HepG2 (cell line): ENCODE measurements around the gene MED28. TPM values are rescaled to one million over a fixed set of nuclear protein-coding genes. Genes with fewer than 3 reads are reported as not detected.

Source experiments
- ATAC-seq: fragments of 200-7000 bp; cut with Tn5 transposase; 3 replicates; pipeline ENCODE4 v1.9.1; 2020; ENCODE audit warnings: mild to moderate bottlenecking, moderate library complexity
- BruUV-seq: library from RNA; stranded (reverse); fragments of 400-500 nt; replicated peaks from 2 replicates; lab custom pipeline; 2021; lab: Mats Ljungman, UMichigan
- CTCF ChIA-PET: fragments of 300-600 bp; formaldehyde crosslinking; extraction: SDS; loops from one replicate; lab custom pipeline; 2021; ENCODE audit warnings: low total read pairs, inconsistent platforms, low intra/inter-chr PET ratio; lab: Yijun Ruan, JAX
- POLR2A ChIA-PET: fragments of 350-600 bp; sonication (Branson Sonifier 250); formaldehyde crosslinking; loops from one replicate; lab custom pipeline; 2020; ENCODE audit warnings: antibody characterized with exemption, inconsistent platforms; lab: Yijun Ruan, JAX
- DNase-seq: peaks from one replicate; pipeline ENCODE4 v3.0.0-alpha.2; 2015; ENCODE audit warnings: low spot score
- FAIRE-seq: peaks from 3 replicates; lab custom pipeline; 2011; peaks lifted over from hg19 to GRCh38; lab: Jason Lieb, UNC
- H2AFZ ChIP-seq: one replicate; pipeline ENCODE4 v1.6.1; 2011; ENCODE audit warnings: low read length, inconsistent platforms
- H3K27ac ChIP-seq: fragments of 300-600 bp; 3 replicates; pipeline ENCODE4 v1.8.0; 2011; ENCODE audit warnings: mixed run types, mild to moderate bottlenecking, mixed read lengths, low read length, inconsistent platforms; ENCODE audit not compliant: insufficient read depth; ENCODE audit errors: extremely low read length
- H3K27me3 ChIP-seq, 2 experiments: fragments of 200-600 bp in 1 of 2; 2 replicates in 1 of 2; 3 replicates in 1 of 2; pipeline versions ENCODE4 v1.6.0 to v1.8.0; 2011; ENCODE audit warnings: low read length in 2 of 2, mild to moderate bottlenecking in 2 of 2, moderate library complexity in 2 of 2, inconsistent platforms in 1 of 2; ENCODE audit not compliant: insufficient read depth in 2 of 2, control insufficient read depth in 1 of 2
- H3K36me3 ChIP-seq, 2 experiments: fragments of 200-600 bp in 1 of 2; replicated peaks in 1 of 2; 2 replicates in 1 of 2; 3 replicates in 1 of 2; pipeline versions ENCODE4 v1.5.1 to v1.8.0; 2011; ENCODE audit warnings: low read length in 2 of 2, inconsistent platforms in 1 of 2; ENCODE audit not compliant: insufficient read depth in 2 of 2, control insufficient read depth in 1 of 2
- H3K4me1 ChIP-seq: 2 replicates; pipeline ENCODE4 v1.5.1; 2012; ENCODE audit warnings: low read length, inconsistent platforms; ENCODE audit not compliant: insufficient read depth
- H3K4me2 ChIP-seq: 2 replicates; pipeline ENCODE4 v1.6.0; 2011; ENCODE audit warnings: low read depth, low read length, inconsistent platforms
- H3K4me3 ChIP-seq, 3 experiments: fragments of 200-600 bp in 1 of 3; sonication (generic), shearing (Covaris generic) in 1 of 3; replicated peaks in 1 of 3; 2 replicates each; pipeline ENCODE4 v1.5.1; 2011 to 2016; ENCODE audit warnings: low read length in 3 of 3, inconsistent platforms in 2 of 3, low read depth in 2 of 3, mild to moderate bottlenecking in 2 of 3, control low read depth in 1 of 3, mixed read lengths in 1 of 3; ENCODE audit not compliant: insufficient read depth in 1 of 3
- H3K79me2 ChIP-seq: one replicate; pipeline ENCODE4 v1.6.1; 2011; ENCODE audit warnings: low read length, inconsistent platforms; ENCODE audit not compliant: insufficient read depth
- H3K9ac ChIP-seq: 2 replicates; pipeline ENCODE4 v1.6.0; 2011; ENCODE audit warnings: mild to moderate bottlenecking, low read depth, low read length, inconsistent platforms; ENCODE audit not compliant: insufficient read depth
- H3K9me3 ChIP-seq: 2 replicates; pipeline ENCODE4 v1.5.1; 2012; ENCODE audit warnings: mild to moderate bottlenecking, low read length
- H4K20me1 ChIP-seq: 2 replicates; pipeline ENCODE4 v1.6.0; 2011; ENCODE audit warnings: inconsistent platforms, mild to moderate bottlenecking, low read length, moderate library complexity; ENCODE audit not compliant: insufficient read depth
- ARID2 ChIP-seq: sonication (generic); formaldehyde crosslinking; IDR thresholded peaks from 2 replicates; pipeline ENCODE4 v1.8.1; 2022; ENCODE audit warnings: mild to moderate bottlenecking, missing genetic modification reagents, borderline replicate concordance
- CBX2 ChIP-seq, 2 experiments: fragments of 200-600 bp in 1 of 2; sonication (generic); formaldehyde crosslinking in 1 of 2; IDR thresholded peaks; 2 replicates each; pipeline versions ENCODE4 v1.7.0 to v1.8.1; 2018 to 2022; ENCODE audit warnings: low read depth in 2 of 2, low read length in 1 of 2, mild to moderate bottlenecking in 1 of 2, missing genetic modification reagents in 1 of 2
- EED ChIP-seq: sonication (generic); formaldehyde crosslinking; IDR thresholded peaks from 2 replicates; pipeline ENCODE4 v1.5.0; 2020; ENCODE audit warnings: mild to moderate bottlenecking, missing genetic modification reagents
- KLF16 ChIP-seq, 2 experiments: sonication (generic) in 1 of 2; formaldehyde crosslinking in 1 of 2; IDR thresholded peaks; 2 replicates each; pipeline versions ENCODE4 v1.6.1 to v1.8.0; 2016 to 2023; ENCODE audit warnings: missing genetic modification reagents in 2 of 2, missing compliant biosample characterization in 1 of 2
- PAF1 ChIP-seq: IDR thresholded peaks from 2 replicates; pipeline ENCODE4 v1.6.1; 2016; ENCODE audit warnings: missing genetic modification reagents, missing compliant biosample characterization
- SATB2 ChIP-seq: sonication (generic); formaldehyde crosslinking; IDR thresholded peaks from 2 replicates; pipeline ENCODE4 v1.5.0; 2020; ENCODE audit warnings: missing genetic modification reagents
- SYNCRIP ChIP-seq: fragments of 200-400 bp; formaldehyde crosslinking; IDR thresholded peaks from 2 replicates; pipeline ENCODE4 v1.6.1; 2018; ENCODE audit warnings: mild to moderate bottlenecking, low read depth, low read length; ENCODE audit not compliant: insufficient read depth
- ZNF549 ChIP-seq: sonication (generic); formaldehyde crosslinking; IDR thresholded peaks from 2 replicates; pipeline ENCODE4 v1.5.0; 2020; ENCODE audit warnings: missing genetic modification reagents
- ZNF558 ChIP-seq: sonication (generic); formaldehyde crosslinking; IDR thresholded peaks from 2 replicates; pipeline ENCODE4 v1.9.0; 2022; ENCODE audit warnings: mild to moderate bottlenecking, missing genetic modification reagents, borderline replicate concordance
- ZNF598 ChIP-seq: sonication (generic); formaldehyde crosslinking; IDR thresholded peaks from 2 replicates; pipeline ENCODE4 v1.5.1; 2020; ENCODE audit warnings: mild to moderate bottlenecking, missing genetic modification reagents, borderline replicate concordance
- ZNF747 ChIP-seq: sonication (generic); formaldehyde crosslinking; IDR thresholded peaks from 2 replicates; pipeline ENCODE4 v1.8.1; 2023; ENCODE audit warnings: missing genetic modification reagents, mild to moderate bottlenecking, borderline replicate concordance
- ZSCAN25 ChIP-seq: sonication (generic); formaldehyde crosslinking; IDR thresholded peaks from 2 replicates; pipeline ENCODE4 v1.8.0; 2022; ENCODE audit warnings: mild to moderate bottlenecking, missing genetic modification reagents
- WGBS: methylation state at CpG from one replicate; pipeline ENCODE4 v1.1.6; 2017; ENCODE audit warnings: low lambda C conversion rate; 5-methylcytosine and 5-hydroxymethylcytosine counted together
- in situ Hi-C: cut with HindIII; loops from 2 replicates; pipeline ENCODE4 v1.10.0; 2017; ENCODE audit warnings: low pct_unique_long_range_greater_than_20kb; ENCODE audit not compliant: extremely low pct_ligation_motif_present
- intact Hi-C: fragments of 100-400 bp; cut with micrococcal nuclease; formaldehyde crosslinking; loops from one replicate; pipeline ENCODE4 v1.10.0; 2022; ENCODE audit not compliant: unreplicated experiment
- polyA plus RNA-seq, 8 experiments: library from polyadenylated mRNA; depleted of rRNA in 3 of 8; stranded (reverse) in 7 of 8; unstranded in 1 of 8; fragments of >200 nt; fragmentation: Illumina TruSeq in 4 of 8; extraction: Trizol in 4 of 8; gene quantifications; 2 replicates each; pipeline versions ENCODE4 v1.2.1 to v1.2.3, GENCODE V29; 2011 to 2016; ENCODE audit warnings: low read depth in 4 of 8, missing spikeins in 1 of 8, mixed read lengths in 1 of 8; ENCODE audit not compliant: insufficient read depth in 1 of 8
- total RNA-seq, 5 experiments: library from RNA; depleted of rRNA; stranded (reverse); fragments of >200 nt; fragmentation: Illumina TruSeq; extraction: Trizol; gene quantifications; 2 replicates each; pipeline ENCODE4 v1.2.3, GENCODE V29; 2016; ENCODE audit warnings: low read depth in 1 of 5
- TF ChIP-seq, protein P1 (sequence below): sonication (generic); formaldehyde crosslinking; IDR thresholded peaks from 2 replicates; pipeline ENCODE4 v1.5.0; 2020; ENCODE audit warnings: missing genetic modification reagents, mild to moderate bottlenecking, borderline replicate concordance
- TF ChIP-seq, protein P2 (sequence below): sonication (generic); formaldehyde crosslinking; IDR thresholded peaks from 2 replicates; pipeline ENCODE4 v1.4.0; 2020; ENCODE audit warnings: missing genetic modification reagents, mild to moderate bottlenecking, borderline replicate concordance
- TF ChIP-seq, protein P3 (sequence below): sonication (generic); formaldehyde crosslinking; conservative IDR thresholded peaks from 2 replicates; pipeline ENCODE4 v1.8.0; 2022; ENCODE audit warnings: missing genetic modification reagents

Gene MED28
- total and polyA plus RNA-seq, 2 of the 13 experiments (the other 11 are each of a cell fraction or from before 2014, with no cell fraction given): 41.3 to 65.7 TPM

DNA sequence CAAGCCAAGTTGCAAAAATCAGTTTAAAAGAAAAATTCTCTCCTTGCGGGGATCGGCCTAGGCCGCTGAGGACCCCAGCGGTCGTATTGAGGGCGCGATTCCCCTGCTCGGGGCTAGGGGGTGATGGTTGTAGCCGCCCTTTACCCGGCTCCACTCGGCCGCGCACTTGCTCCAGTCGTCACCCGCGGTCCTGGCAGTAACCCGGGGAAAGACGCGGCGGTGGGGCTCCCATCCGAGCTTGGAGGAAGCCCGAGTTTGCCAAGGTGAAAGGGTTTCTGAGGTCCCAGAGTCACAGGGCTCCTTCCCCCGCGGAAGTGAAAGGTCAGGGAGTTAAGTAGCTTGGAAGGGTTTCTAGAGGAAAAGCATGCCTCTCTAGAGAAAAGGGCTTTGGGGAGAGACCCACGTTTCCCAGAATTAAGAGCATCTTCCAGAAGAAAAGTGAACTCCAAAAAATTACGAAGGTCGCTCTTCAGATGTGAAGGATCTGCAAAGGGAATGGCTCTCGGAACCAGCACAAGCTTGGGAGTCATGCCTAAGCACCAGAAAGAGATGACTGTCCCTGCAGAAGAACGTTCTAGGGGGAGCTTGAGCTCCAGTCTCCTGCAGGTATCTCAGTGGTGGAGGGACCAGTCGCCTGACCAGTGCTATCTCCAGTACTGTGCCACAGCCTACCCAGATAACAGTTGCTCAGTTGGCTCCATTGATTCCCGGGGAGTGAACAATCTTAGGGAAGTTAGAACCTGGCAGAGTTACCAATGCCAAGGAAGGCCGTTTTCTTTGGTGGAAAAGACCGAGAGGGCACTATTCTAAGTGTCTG, 36.6 kb upstream of the MED28 start:
- POLR2A ChIA-PET: interaction anchor here (1.1 to 2.7 kb wide), 4 partner anchors 18 to 37 kb away, joined by 3 to 49 read pairs (median 6); partner anchors contain the start of gene MED28
- TF ChIP-seq ZNF598 (CRISPR knock-in tag): no peak
- TF ChIP-seq PAF1 (CRISPR knock-in tag): no peak
- no peak for TF ChIP-seq KLF16 (CRISPR knock-in tag; IDR thresholded peaks at IDR 0.05)
- TF ChIP-seq, protein P1, sequence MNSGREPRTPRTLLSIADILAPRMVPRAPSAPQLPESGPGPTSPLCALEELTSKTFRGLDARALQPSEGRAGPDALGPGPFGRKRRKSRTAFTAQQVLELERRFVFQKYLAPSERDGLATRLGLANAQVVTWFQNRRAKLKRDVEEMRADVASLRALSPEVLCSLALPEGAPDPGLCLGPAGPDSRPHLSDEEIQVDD (CRISPR knock-in tag): no peak; the same call in 1 of the 2 replicates
- 0 out of 2 replicates have a peak, but pooled peaks have one; percentile 0 for TF ChIP-seq ZNF747 (CRISPR knock-in tag)
- TF ChIP-seq SYNCRIP: no peak
- TF ChIP-seq, protein P2, sequence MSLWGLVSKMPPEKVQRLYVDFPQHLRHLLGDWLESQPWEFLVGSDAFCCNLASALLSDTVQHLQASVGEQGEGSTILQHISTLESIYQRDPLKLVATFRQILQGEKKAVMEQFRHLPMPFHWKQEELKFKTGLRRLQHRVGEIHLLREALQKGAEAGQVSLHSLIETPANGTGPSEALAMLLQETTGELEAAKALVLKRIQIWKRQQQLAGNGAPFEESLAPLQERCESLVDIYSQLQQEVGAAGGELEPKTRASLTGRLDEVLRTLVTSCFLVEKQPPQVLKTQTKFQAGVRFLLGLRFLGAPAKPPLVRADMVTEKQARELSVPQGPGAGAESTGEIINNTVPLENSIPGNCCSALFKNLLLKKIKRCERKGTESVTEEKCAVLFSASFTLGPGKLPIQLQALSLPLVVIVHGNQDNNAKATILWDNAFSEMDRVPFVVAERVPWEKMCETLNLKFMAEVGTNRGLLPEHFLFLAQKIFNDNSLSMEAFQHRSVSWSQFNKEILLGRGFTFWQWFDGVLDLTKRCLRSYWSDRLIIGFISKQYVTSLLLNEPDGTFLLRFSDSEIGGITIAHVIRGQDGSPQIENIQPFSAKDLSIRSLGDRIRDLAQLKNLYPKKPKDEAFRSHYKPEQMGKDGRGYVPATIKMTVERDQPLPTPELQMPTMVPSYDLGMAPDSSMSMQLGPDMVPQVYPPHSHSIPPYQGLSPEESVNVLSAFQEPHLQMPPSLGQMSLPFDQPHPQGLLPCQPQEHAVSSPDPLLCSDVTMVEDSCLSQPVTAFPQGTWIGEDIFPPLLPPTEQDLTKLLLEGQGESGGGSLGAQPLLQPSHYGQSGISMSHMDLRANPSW: no peak
- TF ChIP-seq ZNF549: no peak
- TF ChIP-seq, protein P3, sequence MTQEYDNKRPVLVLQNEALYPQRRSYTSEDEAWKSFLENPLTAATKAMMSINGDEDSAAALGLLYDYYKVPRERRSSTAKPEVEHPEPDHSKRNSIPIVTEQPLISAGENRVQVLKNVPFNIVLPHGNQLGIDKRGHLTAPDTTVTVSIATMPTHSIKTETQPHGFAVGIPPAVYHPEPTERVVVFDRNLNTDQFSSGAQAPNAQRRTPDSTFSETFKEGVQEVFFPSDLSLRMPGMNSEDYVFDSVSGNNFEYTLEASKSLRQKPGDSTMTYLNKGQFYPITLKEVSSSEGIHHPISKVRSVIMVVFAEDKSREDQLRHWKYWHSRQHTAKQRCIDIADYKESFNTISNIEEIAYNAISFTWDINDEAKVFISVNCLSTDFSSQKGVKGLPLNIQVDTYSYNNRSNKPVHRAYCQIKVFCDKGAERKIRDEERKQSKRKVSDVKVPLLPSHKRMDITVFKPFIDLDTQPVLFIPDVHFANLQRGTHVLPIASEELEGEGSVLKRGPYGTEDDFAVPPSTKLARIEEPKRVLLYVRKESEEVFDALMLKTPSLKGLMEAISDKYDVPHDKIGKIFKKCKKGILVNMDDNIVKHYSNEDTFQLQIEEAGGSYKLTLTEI (CRISPR knock-in tag): no peak
- TF ChIP-seq ARID2 (CRISPR knock-in tag): 0 out of 2 replicates have a peak, but pooled peaks have one; percentile 86
- no peak for TF ChIP-seq ZSCAN25 (CRISPR knock-in tag)
- 0 out of 2 replicates have a peak, but pooled peaks have one; percentile 9 for TF ChIP-seq ZNF558
- TF ChIP-seq EED (CRISPR knock-in tag): no peak
- no peak for TF ChIP-seq CBX2 (IDR thresholded peaks at IDR 0.05; ENCODE audit: low read depth, low read length)
- no peak for TF ChIP-seq CBX2 (CRISPR knock-in tag; IDR thresholded peaks at IDR 0.05; ENCODE audit: low read depth)
- TF ChIP-seq SATB2 (CRISPR knock-in tag): no peak

More for the DNA sequence above, 36.6 kb upstream of the MED28 start:
- Histone ChIP-seq H2AFZ (no peak overlapping the region), H3K27ac (peak overlapping the region; percentile 75), H4K20me1 (no peaks in the 10 kb centered on the region), H3K36me3 (peaks cover 3 to 33% of the 10 kb centered on the region in 2 experiments), H3K4me1 (peaks cover 59% of the 10 kb centered on the region), H3K9ac (peak overlapping the region; percentile 87), H3K79me2 (peaks cover 28% of the 10 kb centered on the region), H3K9me3 (no peaks in the 10 kb centered on the region), H3K4me2 (peak overlapping the region; percentile 85), H3K4me3 (peak overlapping the region; percentile 87 to 91 (median 91)), H3K27me3 (no peaks in the 10 kb centered on the region; a peak in 1 of 5 replicates)
- 2% methylated on average over 17 of the region's 33 CpGs for WGBS
- ATAC-seq (peak; percentile 70), FAIRE-seq (no peak), DNase-seq (no peak)
- CTCF ChIA-PET: interaction anchor here (1.5 kb wide), 1 partner anchor 29 kb away, joined by 5 read pairs; no protein-coding TSS in a partner anchor
- intact Hi-C loops: loop anchor here (1.0 to 2.0 kb wide), 3 partner anchors 19 to 37 kb away; partner anchors contain the start of gene MED28
- BruUV-seq: TSS peak; percentile 67
- in situ Hi-C loops: no loop called here
